IMR-90 (cell line): ENCODE data around the gene CCDC33.

ENCODE experiments used
- BHLHE40 ChIP-seq: fragments of 150-350 bp; IDR thresholded peaks from 2 replicates; pipeline ENCODE4 v1.6.1; 2016; ENCODE audit warnings: mild to moderate bottlenecking, low read depth, low read length
- CEBPB ChIP-seq: IDR thresholded peaks from 2 replicates; pipeline ENCODE4 v1.6.1; 2012; ENCODE audit warnings: low read depth, low read length, improper control_type of control experiment
- CTCF ChIP-seq: conservative IDR thresholded peaks from 2 replicates; pipeline ENCODE4 v1.5.1; 2012; ENCODE audit warnings: mild to moderate bottlenecking, low read depth, low read length, improper control_type of control experiment
- FOS ChIP-seq: fragments of 150-350 bp; IDR thresholded peaks from 2 replicates; pipeline ENCODE4 v1.6.1; 2016; ENCODE audit warnings: low read depth, low read length
- MAZ ChIP-seq: IDR thresholded peaks from 2 replicates; pipeline ENCODE4 v1.6.1; 2012; ENCODE audit warnings: low read depth, mild to moderate bottlenecking, low read length, improper control_type of control experiment, moderate library complexity, borderline replicate concordance
- MXI1 ChIP-seq: IDR thresholded peaks from 2 replicates; pipeline ENCODE4 v1.6.1; 2012; ENCODE audit warnings: low read depth, mild to moderate bottlenecking, low read length, moderate library complexity, borderline replicate concordance
- POLR2A ChIP-seq: IDR thresholded peaks from 2 replicates; pipeline ENCODE4 v1.6.1; 2012; ENCODE audit warnings: mild to moderate bottlenecking, low read depth, low read length
- RCOR1 ChIP-seq: IDR thresholded peaks from 2 replicates; pipeline ENCODE4 v1.6.1; 2012; ENCODE audit warnings: mild to moderate bottlenecking, low read length, improper control_type of control experiment; ENCODE audit not compliant: insufficient replicate concordance
- RFX5 ChIP-seq: IDR thresholded peaks from 2 replicates; pipeline ENCODE4 v1.8.0; 2012; ENCODE audit warnings: low read depth, mild to moderate bottlenecking, low read length, moderate library complexity
- USF2 ChIP-seq: fragments of 150-350 bp; IDR thresholded peaks from 2 replicates; pipeline ENCODE4 v1.6.1; 2017; ENCODE audit warnings: mild to moderate bottlenecking, antibody characterized with exemption, low read length, low read depth

GRCh38 chr15:74313889-74314288, 77.8 kb downstream of the CCDC33 start:
- TF ChIP-seq BHLHE40 (no peak), CTCF (no peak), RFX5 (no peak), POLR2A (no peak), RCOR1 (no peak), USF2 (no peak), CEBPB (no peak), MXI1 (no peak), FOS (no peak), MAZ (no peak)
